ENCODE data around the gene UBE2O.

- TF ChIP-seq CTCF (IDR thresholded peaks at IDR 0.05; ENCODE audit: low read depth, low read length, poor library complexity, severe bottlenecking) (no peak), EZH2phosphoT487 (IDR thresholded peaks at IDR 0.05; ENCODE audit: borderline replicate concordance, low read length) (no peak)
These were observed 83.6 kb downstream of the UBE2O start for GRCh38 chr17:76369379-76369778.
